WTC11 (cell line): ENCODE results near the gene CD2AP.

ENCODE experiments used
- CBFB ChIP-seq: sonication (generic); formaldehyde crosslinking; IDR thresholded peaks from 2 replicates; pipeline ENCODE4 v1.8.1; 2022; ENCODE audit warnings: mild to moderate bottlenecking, low read depth, missing genetic modification reagents
- CREB1 ChIP-seq: sonication (generic); formaldehyde crosslinking; IDR thresholded peaks from 2 replicates; pipeline ENCODE4 v1.8.0; 2023; ENCODE audit warnings: mild to moderate bottlenecking, missing genetic modification reagents
- CREM ChIP-seq: sonication (generic); formaldehyde crosslinking; IDR thresholded peaks from 2 replicates; pipeline ENCODE4 v1.8.1; 2022; ENCODE audit warnings: mild to moderate bottlenecking, missing genetic modification reagents, moderate library complexity
- ESRRA ChIP-seq: sonication (generic); formaldehyde crosslinking; IDR thresholded peaks from 2 replicates; pipeline ENCODE4 v1.8.1; 2022; ENCODE audit warnings: mild to moderate bottlenecking, missing genetic modification reagents, borderline replicate concordance
- ETV6 ChIP-seq: sonication (generic); formaldehyde crosslinking; IDR thresholded peaks from 2 replicates; pipeline ENCODE4 v1.8.1; 2022; ENCODE audit warnings: mild to moderate bottlenecking, missing genetic modification reagents
- GRHL2 ChIP-seq: fragments of 250-450 bp; sonication (Bioruptor Pico); IDR thresholded peaks from 2 replicates; pipeline ENCODE4 v1.8.0; 2022; ENCODE audit warnings: mild to moderate bottlenecking, moderate library complexity; ENCODE audit not compliant: insufficient replicate concordance, severe bottlenecking
- TP53 ChIP-seq: sonication (generic); formaldehyde crosslinking; IDR thresholded peaks from 2 replicates; pipeline ENCODE4 v1.8.1; 2023; ENCODE audit warnings: mild to moderate bottlenecking, missing genetic modification reagents
- ZNF121 ChIP-seq: sonication (generic); formaldehyde crosslinking; IDR thresholded peaks from 2 replicates; pipeline ENCODE4 v1.8.0; 2023; ENCODE audit warnings: missing genetic modification reagents
- TF ChIP-seq, protein P1 (sequence below): fragments of 200-600 bp; IDR thresholded peaks from 2 replicates; pipeline ENCODE4 v1.8.0; 2022; ENCODE audit warnings: antibody characterized with exemption
- TF ChIP-seq, protein P2 (sequence below): sonication (generic); formaldehyde crosslinking; IDR thresholded peaks from 2 replicates; pipeline ENCODE4 v1.8.0; 2022; ENCODE audit warnings: missing genetic modification reagents
- TF ChIP-seq, protein P3 (sequence below): sonication (generic); formaldehyde crosslinking; IDR thresholded peaks from 2 replicates; pipeline ENCODE4 v1.8.1; 2023; ENCODE audit warnings: mild to moderate bottlenecking, missing genetic modification reagents
- TF ChIP-seq, protein P4 (sequence below): sonication (generic); formaldehyde crosslinking; IDR thresholded peaks from 2 replicates; pipeline ENCODE4 v1.8.1; 2022; ENCODE audit warnings: low read depth, mild to moderate bottlenecking, moderate library complexity, missing genetic modification reagents, borderline replicate concordance

DNA sequence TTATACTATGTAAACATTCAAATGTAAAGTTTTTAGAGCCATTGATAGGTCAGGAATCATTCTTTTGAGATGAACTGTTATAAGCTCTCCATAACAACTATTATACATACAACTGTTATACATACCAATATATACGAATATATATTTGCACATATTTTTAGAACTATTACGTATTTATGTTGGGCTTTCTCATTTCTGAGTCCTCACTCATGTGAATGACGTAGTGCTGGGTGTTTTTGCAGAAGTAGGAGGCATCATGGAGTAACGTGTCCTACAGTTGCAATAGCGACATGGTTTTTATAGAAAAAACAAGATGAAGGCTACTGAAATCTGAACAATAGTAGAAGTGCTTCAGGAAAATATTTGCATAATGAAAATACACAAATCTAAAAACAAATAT lies 184.4 kb downstream of the CD2AP start:
- TF ChIP-seq, protein P1, sequence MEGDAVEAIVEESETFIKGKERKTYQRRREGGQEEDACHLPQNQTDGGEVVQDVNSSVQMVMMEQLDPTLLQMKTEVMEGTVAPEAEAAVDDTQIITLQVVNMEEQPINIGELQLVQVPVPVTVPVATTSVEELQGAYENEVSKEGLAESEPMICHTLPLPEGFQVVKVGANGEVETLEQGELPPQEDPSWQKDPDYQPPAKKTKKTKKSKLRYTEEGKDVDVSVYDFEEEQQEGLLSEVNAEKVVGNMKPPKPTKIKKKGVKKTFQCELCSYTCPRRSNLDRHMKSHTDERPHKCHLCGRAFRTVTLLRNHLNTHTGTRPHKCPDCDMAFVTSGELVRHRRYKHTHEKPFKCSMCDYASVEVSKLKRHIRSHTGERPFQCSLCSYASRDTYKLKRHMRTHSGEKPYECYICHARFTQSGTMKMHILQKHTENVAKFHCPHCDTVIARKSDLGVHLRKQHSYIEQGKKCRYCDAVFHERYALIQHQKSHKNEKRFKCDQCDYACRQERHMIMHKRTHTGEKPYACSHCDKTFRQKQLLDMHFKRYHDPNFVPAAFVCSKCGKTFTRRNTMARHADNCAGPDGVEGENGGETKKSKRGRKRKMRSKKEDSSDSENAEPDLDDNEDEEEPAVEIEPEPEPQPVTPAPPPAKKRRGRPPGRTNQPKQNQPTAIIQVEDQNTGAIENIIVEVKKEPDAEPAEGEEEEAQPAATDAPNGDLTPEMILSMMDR: no peak
- no peak for TF ChIP-seq TP53 (CRISPR knock-in tag)
- no peak for TF ChIP-seq ZNF121 (CRISPR knock-in tag)
- TF ChIP-seq ETV6 (CRISPR knock-in tag): no peak
- no peak for TF ChIP-seq ESRRA (CRISPR knock-in tag)
- no peak for TF ChIP-seq CREM (CRISPR knock-in tag)
- TF ChIP-seq, protein P2, sequence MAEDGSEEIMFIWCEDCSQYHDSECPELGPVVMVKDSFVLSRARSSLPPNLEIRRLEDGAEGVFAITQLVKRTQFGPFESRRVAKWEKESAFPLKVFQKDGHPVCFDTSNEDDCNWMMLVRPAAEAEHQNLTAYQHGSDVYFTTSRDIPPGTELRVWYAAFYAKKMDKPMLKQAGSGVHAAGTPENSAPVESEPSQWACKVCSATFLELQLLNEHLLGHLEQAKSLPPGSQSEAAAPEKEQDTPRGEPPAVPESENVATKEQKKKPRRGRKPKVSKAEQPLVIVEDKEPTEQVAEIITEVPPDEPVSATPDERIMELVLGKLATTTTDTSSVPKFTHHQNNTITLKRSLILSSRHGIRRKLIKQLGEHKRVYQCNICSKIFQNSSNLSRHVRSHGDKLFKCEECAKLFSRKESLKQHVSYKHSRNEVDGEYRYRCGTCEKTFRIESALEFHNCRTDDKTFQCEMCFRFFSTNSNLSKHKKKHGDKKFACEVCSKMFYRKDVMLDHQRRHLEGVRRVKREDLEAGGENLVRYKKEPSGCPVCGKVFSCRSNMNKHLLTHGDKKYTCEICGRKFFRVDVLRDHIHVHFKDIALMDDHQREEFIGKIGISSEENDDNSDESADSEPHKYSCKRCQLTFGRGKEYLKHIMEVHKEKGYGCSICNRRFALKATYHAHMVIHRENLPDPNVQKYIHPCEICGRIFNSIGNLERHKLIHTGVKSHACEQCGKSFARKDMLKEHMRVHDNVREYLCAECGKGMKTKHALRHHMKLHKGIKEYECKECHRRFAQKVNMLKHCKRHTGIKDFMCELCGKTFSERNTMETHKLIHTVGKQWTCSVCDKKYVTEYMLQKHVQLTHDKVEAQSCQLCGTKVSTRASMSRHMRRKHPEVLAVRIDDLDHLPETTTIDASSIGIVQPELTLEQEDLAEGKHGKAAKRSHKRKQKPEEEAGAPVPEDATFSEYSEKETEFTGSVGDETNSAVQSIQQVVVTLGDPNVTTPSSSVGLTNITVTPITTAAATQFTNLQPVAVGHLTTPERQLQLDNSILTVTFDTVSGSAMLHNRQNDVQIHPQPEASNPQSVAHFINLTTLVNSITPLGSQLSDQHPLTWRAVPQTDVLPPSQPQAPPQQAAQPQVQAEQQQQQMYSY (CRISPR knock-in tag): no peak
- no peak for TF ChIP-seq GRHL2
- TF ChIP-seq CBFB: no peak
- TF ChIP-seq CREB1: no peak
- TF ChIP-seq, protein P3, sequence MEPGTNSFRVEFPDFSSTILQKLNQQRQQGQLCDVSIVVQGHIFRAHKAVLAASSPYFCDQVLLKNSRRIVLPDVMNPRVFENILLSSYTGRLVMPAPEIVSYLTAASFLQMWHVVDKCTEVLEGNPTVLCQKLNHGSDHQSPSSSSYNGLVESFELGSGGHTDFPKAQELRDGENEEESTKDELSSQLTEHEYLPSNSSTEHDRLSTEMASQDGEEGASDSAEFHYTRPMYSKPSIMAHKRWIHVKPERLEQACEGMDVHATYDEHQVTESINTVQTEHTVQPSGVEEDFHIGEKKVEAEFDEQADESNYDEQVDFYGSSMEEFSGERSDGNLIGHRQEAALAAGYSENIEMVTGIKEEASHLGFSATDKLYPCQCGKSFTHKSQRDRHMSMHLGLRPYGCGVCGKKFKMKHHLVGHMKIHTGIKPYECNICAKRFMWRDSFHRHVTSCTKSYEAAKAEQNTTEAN (CRISPR knock-in tag): no peak
- TF ChIP-seq, protein P4, sequence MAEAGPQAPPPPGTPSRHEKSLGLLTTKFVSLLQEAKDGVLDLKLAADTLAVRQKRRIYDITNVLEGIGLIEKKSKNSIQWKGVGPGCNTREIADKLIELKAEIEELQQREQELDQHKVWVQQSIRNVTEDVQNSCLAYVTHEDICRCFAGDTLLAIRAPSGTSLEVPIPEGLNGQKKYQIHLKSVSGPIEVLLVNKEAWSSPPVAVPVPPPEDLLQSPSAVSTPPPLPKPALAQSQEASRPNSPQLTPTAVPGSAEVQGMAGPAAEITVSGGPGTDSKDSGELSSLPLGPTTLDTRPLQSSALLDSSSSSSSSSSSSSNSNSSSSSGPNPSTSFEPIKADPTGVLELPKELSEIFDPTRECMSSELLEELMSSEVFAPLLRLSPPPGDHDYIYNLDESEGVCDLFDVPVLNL (CRISPR knock-in tag): no peak
